ENCODE data around the gene NUP107.

NUP107 gene

DNA sequence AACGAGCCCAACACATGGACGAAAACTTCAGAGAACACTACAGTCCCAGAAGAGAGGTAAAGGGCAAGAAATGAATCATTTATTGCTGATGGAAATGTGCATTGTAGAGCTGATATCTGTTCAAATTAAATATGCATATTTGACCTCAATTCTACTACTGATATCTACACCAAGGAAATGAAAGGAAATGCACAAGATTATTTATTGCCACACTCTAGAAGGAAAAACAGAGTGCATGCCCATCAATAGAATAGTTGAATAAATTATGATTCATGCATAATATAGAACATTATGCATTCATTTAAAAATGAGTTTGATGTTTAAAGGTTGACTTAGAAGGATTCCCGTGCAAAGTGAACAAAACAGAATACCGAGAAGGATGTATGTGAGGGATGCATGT, 15.6 kb upstream of the NUP107 start:
- Histone ChIP-seq H3K36me3 (replicated peaks; ENCODE audit: insufficient read depth, low read length) (no peaks in the 10 kb centered on the region), H3K79me2 (ENCODE audit: low read length) (no peaks in the 10 kb centered on the region), H3K9me3 (replicated peaks; ENCODE audit: insufficient read depth, low read length) (no peaks in the 10 kb centered on the region), H3K27me3 (replicated peaks; ENCODE audit: insufficient read depth, low read length) (no peaks in the 10 kb centered on the region), H3K4me2 (ENCODE audit: low read depth, low read length) (no peak overlapping the region), H3K9ac (ENCODE audit: low read length) (no peak overlapping the region), H3K27ac (ENCODE audit: low read length) (no peak overlapping the region), H2AFZ (ENCODE audit: low read length) (no peak overlapping the region), H3K9me2 (replicated peaks; ENCODE audit: insufficient read depth, low read length) (no peaks in the 10 kb centered on the region), H3K4me3 (ENCODE audit: low read length) (no peak overlapping the region), H3F3A (ENCODE audit: insufficient read depth, low read length) (no peaks in the 10 kb centered on the region), H4K20me1 (ENCODE audit: insufficient read depth, low read length) (no peaks in the 10 kb centered on the region), H3K4me1 (ENCODE audit: low read length) (no peaks in the 10 kb centered on the region)
- DNase-seq: no peak
- TF ChIP-seq, protein P1, sequence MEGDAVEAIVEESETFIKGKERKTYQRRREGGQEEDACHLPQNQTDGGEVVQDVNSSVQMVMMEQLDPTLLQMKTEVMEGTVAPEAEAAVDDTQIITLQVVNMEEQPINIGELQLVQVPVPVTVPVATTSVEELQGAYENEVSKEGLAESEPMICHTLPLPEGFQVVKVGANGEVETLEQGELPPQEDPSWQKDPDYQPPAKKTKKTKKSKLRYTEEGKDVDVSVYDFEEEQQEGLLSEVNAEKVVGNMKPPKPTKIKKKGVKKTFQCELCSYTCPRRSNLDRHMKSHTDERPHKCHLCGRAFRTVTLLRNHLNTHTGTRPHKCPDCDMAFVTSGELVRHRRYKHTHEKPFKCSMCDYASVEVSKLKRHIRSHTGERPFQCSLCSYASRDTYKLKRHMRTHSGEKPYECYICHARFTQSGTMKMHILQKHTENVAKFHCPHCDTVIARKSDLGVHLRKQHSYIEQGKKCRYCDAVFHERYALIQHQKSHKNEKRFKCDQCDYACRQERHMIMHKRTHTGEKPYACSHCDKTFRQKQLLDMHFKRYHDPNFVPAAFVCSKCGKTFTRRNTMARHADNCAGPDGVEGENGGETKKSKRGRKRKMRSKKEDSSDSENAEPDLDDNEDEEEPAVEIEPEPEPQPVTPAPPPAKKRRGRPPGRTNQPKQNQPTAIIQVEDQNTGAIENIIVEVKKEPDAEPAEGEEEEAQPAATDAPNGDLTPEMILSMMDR (IDR thresholded peaks at IDR 0.05; ENCODE audit: low read length): no peak
- no peak for TF ChIP-seq EZH2phosphoT487 (IDR thresholded peaks at IDR 0.05; ENCODE audit: low read length)

DNA sequence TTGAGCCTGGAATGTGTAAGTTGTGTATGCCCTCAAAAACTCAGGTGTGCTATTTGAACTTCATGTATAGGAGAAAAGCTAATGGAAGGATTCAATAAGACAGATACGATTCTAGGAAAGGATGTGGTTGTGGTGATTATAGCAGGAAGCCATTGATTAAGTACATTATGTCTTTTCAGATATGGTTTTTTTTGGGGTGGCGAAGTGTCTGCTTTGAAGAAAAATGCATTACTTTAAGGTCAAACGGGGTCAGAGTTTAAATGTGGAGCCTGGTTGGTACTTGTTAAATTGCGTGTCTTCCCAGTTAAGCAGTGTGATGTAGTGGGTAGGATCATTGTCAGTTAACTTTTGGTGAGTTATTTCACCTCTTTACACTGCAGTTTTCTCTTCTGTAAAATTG, 13.0 kb upstream of the NUP107 start:
- H3K79me2 ChIP-seq (ENCODE audit: low read length): no peaks in the 10 kb centered on the region
- DNase-seq: no peak
- no peaks in the 10 kb centered on the region for H3K9me3 ChIP-seq (replicated peaks; ENCODE audit: insufficient read depth, low read length)
- TF ChIP-seq, protein P1 (IDR thresholded peaks at IDR 0.05; ENCODE audit: low read length): no peak
- no peak for TF ChIP-seq EZH2 (optimal IDR thresholded peaks at IDR 0.05; ENCODE audit: low read depth, low read length)
- no peak overlapping the region for H2AFZ ChIP-seq (ENCODE audit: low read length)
- H4K20me1 ChIP-seq (ENCODE audit: insufficient read depth, low read length): no peaks in the 10 kb centered on the region
- H3K4me3 ChIP-seq (ENCODE audit: low read length): no peak overlapping the region
- H3K4me1 ChIP-seq (ENCODE audit: low read length): no peaks in the 10 kb centered on the region
- H3F3A ChIP-seq (ENCODE audit: insufficient read depth, low read length): no peaks in the 10 kb centered on the region
- no peak overlapping the region for H3K4me2 ChIP-seq (ENCODE audit: low read depth, low read length)
- H3K36me3 ChIP-seq (replicated peaks; ENCODE audit: insufficient read depth, low read length): no peaks in the 10 kb centered on the region
- no peak overlapping the region for H3K9ac ChIP-seq (ENCODE audit: low read length)
- no peaks in the 10 kb centered on the region for H3K9me2 ChIP-seq (replicated peaks; ENCODE audit: insufficient read depth, low read length)
- H3K27me3 ChIP-seq (replicated peaks; ENCODE audit: insufficient read depth, low read length): no peaks in the 10 kb centered on the region
- H3K27ac ChIP-seq (ENCODE audit: low read length): no peak overlapping the region

DNA sequence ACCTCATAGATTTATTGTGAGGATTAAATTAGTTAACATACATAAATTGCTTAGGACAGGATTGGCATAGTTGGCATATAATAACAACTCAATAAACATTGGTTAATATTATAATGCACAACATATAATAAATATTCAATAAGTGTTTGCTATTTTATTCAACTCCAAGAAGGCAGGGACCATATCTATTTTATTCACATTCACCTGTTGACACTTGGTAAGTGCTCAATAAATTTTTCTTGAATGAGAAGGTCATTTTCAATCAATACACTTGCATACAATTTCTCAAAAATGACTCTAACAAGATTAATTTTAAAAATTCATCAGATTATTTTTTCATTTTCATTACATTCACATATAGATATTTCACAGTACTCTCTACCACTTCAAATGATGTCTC, 12.4 kb upstream of the NUP107 start:
- Histone ChIP-seq H3K27ac (ENCODE audit: low read length) (no peak overlapping the region), H3K4me2 (ENCODE audit: low read depth, low read length) (no peak overlapping the region)

More for the DNA sequence above, 12.4 kb upstream of the NUP107 start:
- H3K4me1 ChIP-seq (ENCODE audit: low read length): no peaks in the 10 kb centered on the region
- H3F3A ChIP-seq (ENCODE audit: insufficient read depth, low read length): no peaks in the 10 kb centered on the region
- no peak for DNase-seq
- no peaks in the 10 kb centered on the region for H3K9me3 ChIP-seq (replicated peaks; ENCODE audit: insufficient read depth, low read length)
- H3K4me3 ChIP-seq (ENCODE audit: low read length): no peak overlapping the region
- H3K9me2 ChIP-seq (replicated peaks; ENCODE audit: insufficient read depth, low read length): no peaks in the 10 kb centered on the region
- no peak for TF ChIP-seq EZH2 (optimal IDR thresholded peaks at IDR 0.05; ENCODE audit: low read depth, low read length)
- TF ChIP-seq EZH2phosphoT487 (IDR thresholded peaks at IDR 0.05; ENCODE audit: low read length): no peak
- TF ChIP-seq, protein P1 (IDR thresholded peaks at IDR 0.05; ENCODE audit: low read length): no peak
- no peaks in the 10 kb centered on the region for H3K27me3 ChIP-seq (replicated peaks; ENCODE audit: insufficient read depth, low read length)
- H3K79me2 ChIP-seq (ENCODE audit: low read length): no peaks in the 10 kb centered on the region
- no peaks in the 10 kb centered on the region for H4K20me1 ChIP-seq (ENCODE audit: insufficient read depth, low read length)
- no peak overlapping the region for H2AFZ ChIP-seq (ENCODE audit: low read length)
- no peaks in the 10 kb centered on the region for H3K36me3 ChIP-seq (replicated peaks; ENCODE audit: insufficient read depth, low read length)
- H3K9ac ChIP-seq (ENCODE audit: low read length): no peak overlapping the region

Data from MM.1S (cell line).